Measurements from ENCODE around the gene S100P.

The S100P gene

GRCh38 chr4:6676722-6677558 is 16.7 kb upstream of the S100P start:
- Histone ChIP-seq H3K36me3 (ENCODE audit: control insufficient read depth, insufficient read depth, low read length) (peaks cover 6% of the 10 kb centered on the region), H3K27me3 (replicated peaks; ENCODE audit: control insufficient read depth, insufficient read depth, low read length) (no peaks in the 10 kb centered on the region), H3K4me3 (replicated peaks; ENCODE audit: low read depth, low read length) (no peak overlapping the region)
- TF ChIP-seq CTCF (IDR thresholded peaks at IDR 0.05; ENCODE audit: insufficient read depth, low read length, poor library complexity, severe bottlenecking) = no peak
- DNase-seq (ENCODE audit: extremely low read depth, insufficient read length) = no peak

GRCh38 chr4:6680372-6681034 is 13.2 kb upstream of the S100P start:
- Histone ChIP-seq H3K4me3 (replicated peaks; ENCODE audit: low read depth, low read length) (no peak overlapping the region), H3K36me3 (ENCODE audit: control insufficient read depth, insufficient read depth, low read length) (peaks cover 6% of the 10 kb centered on the region), H3K27me3 (replicated peaks; ENCODE audit: control insufficient read depth, insufficient read depth, low read length) (no peaks in the 10 kb centered on the region; the same call in 1 of the 2 replicates)
- no peak for DNase-seq (ENCODE audit: extremely low read depth, insufficient read length)
- peak; percentile 37 for TF ChIP-seq CTCF (IDR thresholded peaks at IDR 0.05; ENCODE audit: insufficient read depth, low read length, poor library complexity, severe bottlenecking)

- TF ChIP-seq CTCF (IDR thresholded peaks at IDR 0.05; ENCODE audit: insufficient read depth, low read length, poor library complexity, severe bottlenecking) = peak; percentile 16
- no peak for DNase-seq (ENCODE audit: extremely low read depth, insufficient read length)
- H3K27me3 ChIP-seq (replicated peaks; ENCODE audit: control insufficient read depth, insufficient read depth, low read length) = no peaks in the 10 kb centered on the region; the same call in 1 of the 2 replicates
- H3K4me3 ChIP-seq (replicated peaks; ENCODE audit: low read depth, low read length) = no peak overlapping the region
- peaks cover 4% of the 10 kb centered on the region for H3K36me3 ChIP-seq (ENCODE audit: control insufficient read depth, insufficient read depth, low read length)
Measured at GRCh38 chr4:6681191-6681590, 12.5 kb upstream of the S100P start.

- DNase-seq (ENCODE audit: extremely low read depth, insufficient read length) = no peak
- H3K27me3 ChIP-seq (replicated peaks; ENCODE audit: control insufficient read depth, insufficient read depth, low read length) = no peaks in the 10 kb centered on the region; the same call in 1 of the 2 replicates
- peaks cover 4% of the 10 kb centered on the region for H3K36me3 ChIP-seq (ENCODE audit: control insufficient read depth, insufficient read depth, low read length)
- no peak overlapping the region for H3K4me3 ChIP-seq (replicated peaks; ENCODE audit: low read depth, low read length)
- TF ChIP-seq CTCF (IDR thresholded peaks at IDR 0.05; ENCODE audit: insufficient read depth, low read length, poor library complexity, severe bottlenecking) = no peak
Measured at GRCh38 chr4:6682862-6683590, 10.7 kb upstream of the S100P start.

GRCh38 chr4:6684656-6685055 is 9.0 kb upstream of the S100P start:
- Histone ChIP-seq H3K27me3 (replicated peaks; ENCODE audit: control insufficient read depth, insufficient read depth, low read length) (no peaks in the 10 kb centered on the region; the same call in 1 of the 2 replicates), H3K4me3 (replicated peaks; ENCODE audit: low read depth, low read length) (no peak overlapping the region), H3K36me3 (ENCODE audit: control insufficient read depth, insufficient read depth, low read length) (peaks cover 4% of the 10 kb centered on the region)
- TF ChIP-seq CTCF (IDR thresholded peaks at IDR 0.05; ENCODE audit: insufficient read depth, low read length, poor library complexity, severe bottlenecking) = no peak
- DNase-seq (ENCODE audit: extremely low read depth, insufficient read length) = no peak
